Heart right ventricle (tissue), 16 donors: Measurements from ENCODE around the gene NUP160. TPM values are rescaled to one million over a fixed set of nuclear protein-coding genes. Genes with fewer than 3 reads are reported as not detected.
A peak's percentile ranks its signal among the peaks of the same experiment; 100 is the strongest.
"Not testable (repeated sequence)": the region's sequence is repeated elsewhere in the genome, so short reads cannot be mapped to it uniquely, and the experiment has no call there.

Source experiments
- ATAC-seq, 8 donors: fragments of 200-7000 bp; cut with Tn5 transposase; one replicate each; pipeline ENCODE4 v1.9.1; 2020; ENCODE audit warnings: mild to moderate bottlenecking in 8 of 8, moderate library complexity in 8 of 8, moderate number of reproducible peaks in 1 of 8
- DNase-seq, 2 donors: peaks; one replicate each; pipeline ENCODE4 v3.0.0-alpha.2; 2020
- H3K27ac ChIP-seq, 10 donors: fragments of 200-600 bp; sonication (generic) in 2 of 10; one replicate each; pipeline versions ENCODE4 v1.5.0 to v1.8.0; 2020 to 2022; ENCODE audit warnings: mild to moderate bottlenecking in 3 of 10
- H3K27me3 ChIP-seq, 7 donors: fragments of 200-600 bp; one replicate each; pipeline ENCODE4 v1.8.0; 2021 to 2022; ENCODE audit warnings: mild to moderate bottlenecking in 2 of 7
- H3K36me3 ChIP-seq, 9 donors: fragments of 200-600 bp; sonication (generic) in 1 of 9; one replicate each; pipeline versions ENCODE4 v1.5.0 to v1.8.0; 2020 to 2022; ENCODE audit warnings: mild to moderate bottlenecking in 2 of 9
- H3K4me1 ChIP-seq, 9 donors: fragments of 200-600 bp; sonication (generic) in 1 of 9; one replicate each; pipeline versions ENCODE4 v1.5.0 to v1.8.0; 2020 to 2022; ENCODE audit warnings: mild to moderate bottlenecking in 4 of 9
- H3K4me3 ChIP-seq, 10 donors: fragments of 200-600 bp; sonication (generic) in 2 of 10; one replicate each; pipeline versions ENCODE4 v1.5.0 to v1.8.0; 2020 to 2022; ENCODE audit warnings: mild to moderate bottlenecking in 7 of 10, moderate library complexity in 2 of 10
- H3K9me3 ChIP-seq, 11 donors: fragments of 200-600 bp in 10 of 11; sonication (generic) in 2 of 11; one replicate each; pipeline versions ENCODE4 v1.5.0 to v1.8.0; 2013 to 2022; ENCODE audit warnings: mild to moderate bottlenecking in 2 of 11, control low read depth in 1 of 11, moderate library complexity in 1 of 11
- WGBS, 2 donors: extraction: QIAGEN DNeasy Blood & Tissue Kit; methylation state at CpG; one replicate each; pipeline ENCODE4 v1.1.7; 2013; ENCODE audit warnings: inconsistent platforms in 1 of 2; 5-methylcytosine and 5-hydroxymethylcytosine counted together
- intact Hi-C, 10 donors: fragments of 100-400 bp; cut with DNase I; formaldehyde crosslinking; loops; one replicate each; pipeline versions ENCODE4 v1.11.1 to v1.14.2; 2022
- polyA plus RNA-seq, 2 donors: library from polyadenylated mRNA; stranded (reverse); fragments of 200-250 nt; gene quantifications; one replicate each; pipeline ENCODE4 v1.2.3, GENCODE V29; 2013
- total RNA-seq, 10 donors: library from RNA; stranded (reverse); fragmentation: NEBNext Ultra II Directional in 3 of 10; extraction: Animal tissue kit (Norgen Biotek cat#: 25700) in 3 of 10; gene quantifications; one replicate each; pipeline versions ENCODE4 v1.2.1 to v1.2.4, GENCODE V29; 2021 to 2023
- TF ChIP-seq, protein P1 (sequence below), 9 donors: fragments of 200-600 bp; sonication (generic) in 2 of 9; IDR thresholded peaks; one replicate each; pipeline versions ENCODE4 v1.5.0 to v1.8.0; 2021 to 2022; ENCODE audit warnings: antibody characterized with exemption in 9 of 9, mild to moderate bottlenecking in 5 of 9, moderate library complexity in 1 of 9
- donor health status: Arrhythmogenic right ventricular cardiomyopathy.
- donor health status: ischemic (EF 13 %, LVEDD 7.1; RV severe dilation, severe dysfunction).
- donor health status: healthy with polysubstance abuse.
- donor health status: DM: no; HTN: yes; CAD: no.
- donor health status: DM: no; HTN: no; CAD: no.
- donor health status: ischemic (EF 25% LVEDD 6.9; RV normal size, moderate dysfunction).
- donor health status: ischemic (EF 25% LVEDD 5.7; RV mildly dilated, moderate dysfunction).
- donor health status: healthy.
- donor health status: DM: yes; HTN: yes; CAD: no.
- donor health status: Ischemic cardiomyopathy.
- donor health status: ischemic (EF 35%, LVEDD 5.7; RV mildly dilated, moderate dysfunction).
- donor health status: nonischemic (EF 11% LVEDD 7.7; RV severe dilation, severe dysfunction).
- donor health status: DM: yes; HTN: yes; CAD: no.
- donor health status: PGD.
- donor health status: ischemic (EF 29% LVEDD 5.4; RV normal size, mild dysfunction).
- donor health status: nonischemic (EF 23%, LVEDD 6.1; RV moderate dilation, normal function).

The NUP160 gene
- total and polyA plus RNA-seq, 12 donors = 8.0 to 17.7 (median 14.7) TPM

DNA sequence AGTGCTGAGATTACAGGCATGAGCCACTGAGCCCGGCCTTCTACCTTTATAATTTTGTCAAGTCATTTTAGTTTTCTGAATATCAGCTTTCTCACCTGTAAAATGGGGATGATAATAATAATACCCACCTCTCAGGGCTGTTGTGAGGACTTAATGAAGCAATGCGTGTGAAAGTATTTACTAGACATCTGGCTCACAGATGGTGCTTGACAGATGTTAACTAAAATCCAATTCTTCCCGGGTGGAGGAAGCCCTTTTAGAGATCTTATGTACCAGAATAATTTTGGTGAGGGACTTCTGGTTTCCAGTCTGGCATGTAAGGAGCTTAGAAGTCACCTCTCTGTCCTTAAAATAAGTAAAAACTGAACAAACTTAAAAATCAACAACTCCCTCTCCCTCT is 43.7 kb upstream of the NUP160 start:
- Histone ChIP-seq H3K4me1 (peaks cover 0 to 9% (median 0%) of the 10 kb centered on the region in 9 donors), H3K9me3 (peaks cover 0 to 6% (median 0%) of the 10 kb centered on the region in 11 donors), H3K36me3 (no peaks in the 10 kb centered on the region), H3K27me3 (peaks cover 0 to 3% (median 0%) of the 10 kb centered on the region in 7 donors), H3K4me3 (no peak overlapping the region), H3K27ac (no peak overlapping the region)
- TF ChIP-seq, protein P1, sequence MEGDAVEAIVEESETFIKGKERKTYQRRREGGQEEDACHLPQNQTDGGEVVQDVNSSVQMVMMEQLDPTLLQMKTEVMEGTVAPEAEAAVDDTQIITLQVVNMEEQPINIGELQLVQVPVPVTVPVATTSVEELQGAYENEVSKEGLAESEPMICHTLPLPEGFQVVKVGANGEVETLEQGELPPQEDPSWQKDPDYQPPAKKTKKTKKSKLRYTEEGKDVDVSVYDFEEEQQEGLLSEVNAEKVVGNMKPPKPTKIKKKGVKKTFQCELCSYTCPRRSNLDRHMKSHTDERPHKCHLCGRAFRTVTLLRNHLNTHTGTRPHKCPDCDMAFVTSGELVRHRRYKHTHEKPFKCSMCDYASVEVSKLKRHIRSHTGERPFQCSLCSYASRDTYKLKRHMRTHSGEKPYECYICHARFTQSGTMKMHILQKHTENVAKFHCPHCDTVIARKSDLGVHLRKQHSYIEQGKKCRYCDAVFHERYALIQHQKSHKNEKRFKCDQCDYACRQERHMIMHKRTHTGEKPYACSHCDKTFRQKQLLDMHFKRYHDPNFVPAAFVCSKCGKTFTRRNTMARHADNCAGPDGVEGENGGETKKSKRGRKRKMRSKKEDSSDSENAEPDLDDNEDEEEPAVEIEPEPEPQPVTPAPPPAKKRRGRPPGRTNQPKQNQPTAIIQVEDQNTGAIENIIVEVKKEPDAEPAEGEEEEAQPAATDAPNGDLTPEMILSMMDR (IDR thresholded peaks at IDR 0.05) = no peak
- DNase-seq (no peak), ATAC-seq (no peak)
- intact Hi-C loops = no loop called here
- WGBS, 2 donors = 84 to 88% methylated on average over 3 of the region's 3 CpGs

DNA sequence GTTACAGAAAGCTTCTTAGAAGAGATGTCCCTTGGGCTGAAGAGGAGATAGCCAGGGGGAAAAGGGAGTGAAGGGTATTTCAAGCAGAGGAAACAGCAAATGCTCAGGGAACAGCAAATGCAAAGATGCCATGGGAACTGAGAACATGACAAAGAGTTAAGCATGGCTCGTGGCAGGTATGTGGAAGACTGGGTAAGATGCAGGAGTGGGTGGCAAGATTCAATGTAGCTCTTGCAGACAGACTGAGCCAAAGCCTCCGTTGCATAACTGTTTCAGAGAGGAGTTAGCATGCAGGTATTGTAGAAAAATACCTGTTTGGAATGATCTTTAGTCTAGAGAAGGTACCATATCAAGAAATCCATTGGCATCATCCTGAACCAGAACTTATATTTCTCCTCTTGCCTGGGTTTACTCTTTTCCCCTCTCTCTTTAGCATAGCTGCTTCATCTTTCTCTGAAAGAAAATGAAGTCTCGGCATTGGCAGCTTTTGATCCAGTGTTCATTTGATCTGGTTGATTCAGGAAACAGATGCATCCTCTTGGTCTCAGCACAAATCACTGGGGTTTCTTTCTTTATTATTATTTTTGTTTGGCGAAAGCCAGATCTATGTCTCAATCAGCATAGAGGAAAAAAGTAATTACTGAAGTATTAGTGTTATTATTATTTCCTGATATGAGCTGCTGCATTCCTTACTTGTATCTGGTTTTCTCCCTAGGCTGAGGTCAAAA is 41.7 kb upstream of the NUP160 start:
- ATAC-seq (no peak), DNase-seq (no peak)
- no peaks in the 10 kb centered on the region for H3K9me3 ChIP-seq
- peaks cover 0 to 3% (median 0%) of the 10 kb centered on the region in 7 donors for H3K27me3 ChIP-seq
- TF ChIP-seq, protein P1 (IDR thresholded peaks at IDR 0.05) = no peak
- no peaks in the 10 kb centered on the region for H3K36me3 ChIP-seq
- no peak overlapping the region for H3K27ac ChIP-seq
- no peak overlapping the region for H3K4me3 ChIP-seq
- 38 to 50% methylated on average over 4 of the region's 4 CpGs for WGBS, 2 donors
- intact Hi-C loops = no loop called here
- H3K4me1 ChIP-seq = peaks cover 0 to 25% (median 5%) of the 10 kb centered on the region in 9 donors

DNA sequence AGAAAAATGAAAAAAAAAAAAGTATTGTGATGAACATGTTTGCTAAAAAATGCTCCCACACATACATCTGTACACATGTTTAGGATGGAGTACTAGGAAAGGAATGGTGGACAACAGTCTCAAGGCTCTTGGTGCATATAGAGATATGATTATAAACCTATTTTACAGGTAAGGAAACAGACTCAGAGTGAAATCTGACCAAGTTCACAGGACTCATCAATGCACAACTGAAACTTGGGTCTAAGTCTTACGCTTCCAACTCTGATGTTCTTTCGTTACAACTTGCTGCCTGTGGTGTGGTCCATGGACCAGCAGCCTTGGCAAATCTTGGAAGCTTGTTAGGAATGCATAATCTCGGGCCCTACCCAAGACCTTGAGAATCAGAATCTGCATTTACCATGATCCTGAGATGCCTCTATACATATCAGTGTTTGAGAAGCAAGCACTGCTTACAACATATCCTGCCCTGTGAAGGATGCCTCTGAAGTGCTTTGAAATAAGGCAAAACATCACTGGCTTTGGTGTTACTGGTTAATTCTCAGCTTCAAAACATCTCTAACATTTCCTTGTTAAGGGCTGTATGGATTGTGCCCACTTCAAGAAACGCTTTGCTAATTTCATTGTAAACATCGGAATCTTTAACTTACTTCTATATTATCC is 39.9 kb upstream of the NUP160 start:
- no peaks in the 10 kb centered on the region for H3K36me3 ChIP-seq
- intact Hi-C loops = no loop called here
- no peak for ATAC-seq
- H3K4me1 ChIP-seq = peaks cover 0 to 26% (median 5%) of the 10 kb centered on the region in 9 donors
- TF ChIP-seq, protein P1 (IDR thresholded peaks at IDR 0.05) = no peak
- H3K4me3 ChIP-seq = no peak overlapping the region
- no peak overlapping the region for H3K27ac ChIP-seq
- DNase-seq = no peak
- peaks cover 0 to 6% (median 0%) of the 10 kb centered on the region in 7 donors for H3K27me3 ChIP-seq
- WGBS, 2 donors = 94 to 96% methylated on average over 5 of the region's 5 CpGs
- no peaks in the 10 kb centered on the region for H3K9me3 ChIP-seq

DNA sequence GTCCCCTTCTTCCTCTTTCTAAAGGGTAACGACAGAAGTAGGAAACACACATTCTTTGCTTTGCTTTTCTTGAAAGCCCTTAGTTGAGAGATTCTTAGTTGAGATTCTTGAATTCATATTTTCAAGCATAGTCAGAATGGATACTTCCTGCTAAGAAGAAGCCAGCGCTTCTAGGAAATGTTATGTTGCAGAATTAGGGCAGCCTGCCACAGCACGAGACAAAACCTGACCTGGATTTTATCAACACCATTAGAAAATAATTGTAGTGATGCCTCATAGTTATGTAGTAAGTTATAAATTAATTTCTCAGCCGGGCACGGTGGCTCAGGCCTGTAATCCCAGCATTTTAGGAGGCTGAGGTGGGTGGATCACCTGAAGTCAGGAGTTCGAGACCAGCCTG is 37.9 kb upstream of the NUP160 start:
- ATAC-seq = peak in 4 of 8 donors; percentile 21 to 49 (median 38)

DNA sequence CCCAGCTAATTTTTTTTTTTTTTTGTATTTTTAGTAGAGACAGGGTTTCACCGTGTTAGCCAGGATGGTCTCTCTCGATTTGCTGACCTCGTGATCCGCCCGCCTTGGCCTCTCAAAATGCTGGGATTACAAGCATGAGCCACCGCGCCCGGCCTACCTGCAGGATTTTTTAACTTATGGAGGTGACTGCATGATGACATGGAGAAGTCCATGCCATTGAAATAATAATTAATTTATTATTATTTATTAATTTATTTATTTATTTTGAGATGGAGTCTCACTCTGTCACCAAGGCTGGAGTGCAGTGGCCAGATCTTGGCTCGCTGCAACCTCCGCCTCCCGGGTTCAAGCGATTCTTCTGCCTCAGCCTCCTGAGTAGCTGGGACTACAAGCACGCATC is 34.3 kb upstream of the NUP160 start:
- intact Hi-C loops, H3K4me3 ChIP-seq, ATAC-seq, H3K27ac ChIP-seq, H3K36me3 ChIP-seq, H3K27me3 ChIP-seq, H3K9me3 ChIP-seq, DNase-seq: not testable (repeated sequence)
- 97 to 98% methylated on average over 13 of the region's 13 CpGs for WGBS, 2 donors
- H3K4me1 ChIP-seq = peaks cover 0 to 28% (median 0%) of the 10 kb centered on the region in 9 donors

More for the DNA sequence above, 37.9 kb upstream of the NUP160 start:
- Histone ChIP-seq H3K4me1 (peaks cover 0 to 29% (median 5%) of the 10 kb centered on the region in 9 donors), H3K27ac (peak overlapping the region in 3 of 10 donors; percentile 31 to 75 (median 35)), H3K36me3 (no peaks in the 10 kb centered on the region), H3K4me3 (no peak overlapping the region), H3K9me3 (no peaks in the 10 kb centered on the region), H3K27me3 (peaks cover 0 to 6% (median 0%) of the 10 kb centered on the region in 7 donors)
- intact Hi-C loops = no loop called here
- WGBS, 2 donors = 44 to 55% methylated on average over 6 of the region's 6 CpGs
- TF ChIP-seq, protein P1 (IDR thresholded peaks at IDR 0.05) = no peak
- peak in 1 of 2 donors; percentile 15 for DNase-seq
